Neural cell (in vitro differentiated cells): ENCODE data around the gene NCKAP5L.

Source experiments
- EP300 ChIP-seq: fragments of 450-650 bp; conservative IDR thresholded peaks from 2 replicates; pipeline ENCODE4 v1.6.1; 2014; ENCODE audit warnings: antibody characterized with exemption, mild to moderate bottlenecking, moderate library complexity; ENCODE audit not compliant: poor library complexity, severe bottlenecking
- EZH2 ChIP-seq: fragments of 200-600, 300-800 bp; shearing (Covaris generic), sonication (generic); IDR thresholded peaks from 2 replicates; pipeline ENCODE4 v1.6.1; 2014; ENCODE audit warnings: antibody characterized with exemption, low read length, borderline replicate concordance, mild to moderate bottlenecking; ENCODE audit not compliant: insufficient read depth, poor library complexity, severe bottlenecking
- TAF1 ChIP-seq: IDR thresholded peaks from 2 replicates; pipeline ENCODE4 v1.6.1; 2012; ENCODE audit warnings: low read depth
- TF ChIP-seq, protein P1 (sequence below): fragments of 450-650 bp; IDR thresholded peaks from 2 replicates; pipeline ENCODE4 v1.5.1; 2014; ENCODE audit warnings: antibody characterized with exemption, mild to moderate bottlenecking, moderate library complexity; ENCODE audit not compliant: poor library complexity, severe bottlenecking

DNA sequence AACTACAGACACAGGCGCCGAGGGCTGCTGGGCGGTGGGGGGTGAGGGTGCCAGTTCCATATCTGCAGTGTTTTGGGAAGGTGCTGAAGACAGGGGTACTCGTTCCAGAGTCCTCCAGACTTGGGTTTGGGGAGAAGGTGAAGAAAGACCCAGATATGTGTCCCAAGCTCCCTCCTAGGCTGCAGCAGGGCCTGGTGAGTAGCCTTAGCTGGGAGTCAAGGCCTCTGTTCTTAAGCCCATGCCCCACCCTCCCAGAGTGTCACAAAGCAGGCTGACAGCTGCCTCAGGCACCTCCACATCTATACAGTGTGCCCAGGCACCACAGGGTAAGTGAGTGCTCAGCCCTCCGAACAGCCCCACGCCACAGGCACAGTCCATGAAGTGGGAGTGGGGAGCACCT is 4.3 kb downstream of the NCKAP5L start:
- TF ChIP-seq, protein P1, sequence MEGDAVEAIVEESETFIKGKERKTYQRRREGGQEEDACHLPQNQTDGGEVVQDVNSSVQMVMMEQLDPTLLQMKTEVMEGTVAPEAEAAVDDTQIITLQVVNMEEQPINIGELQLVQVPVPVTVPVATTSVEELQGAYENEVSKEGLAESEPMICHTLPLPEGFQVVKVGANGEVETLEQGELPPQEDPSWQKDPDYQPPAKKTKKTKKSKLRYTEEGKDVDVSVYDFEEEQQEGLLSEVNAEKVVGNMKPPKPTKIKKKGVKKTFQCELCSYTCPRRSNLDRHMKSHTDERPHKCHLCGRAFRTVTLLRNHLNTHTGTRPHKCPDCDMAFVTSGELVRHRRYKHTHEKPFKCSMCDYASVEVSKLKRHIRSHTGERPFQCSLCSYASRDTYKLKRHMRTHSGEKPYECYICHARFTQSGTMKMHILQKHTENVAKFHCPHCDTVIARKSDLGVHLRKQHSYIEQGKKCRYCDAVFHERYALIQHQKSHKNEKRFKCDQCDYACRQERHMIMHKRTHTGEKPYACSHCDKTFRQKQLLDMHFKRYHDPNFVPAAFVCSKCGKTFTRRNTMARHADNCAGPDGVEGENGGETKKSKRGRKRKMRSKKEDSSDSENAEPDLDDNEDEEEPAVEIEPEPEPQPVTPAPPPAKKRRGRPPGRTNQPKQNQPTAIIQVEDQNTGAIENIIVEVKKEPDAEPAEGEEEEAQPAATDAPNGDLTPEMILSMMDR = no peak
- no peak for TF ChIP-seq TAF1
- TF ChIP-seq EP300 = no peak
- no peak for TF ChIP-seq EZH2
